ENCODE measurements around the gene CHD6.

DNA sequence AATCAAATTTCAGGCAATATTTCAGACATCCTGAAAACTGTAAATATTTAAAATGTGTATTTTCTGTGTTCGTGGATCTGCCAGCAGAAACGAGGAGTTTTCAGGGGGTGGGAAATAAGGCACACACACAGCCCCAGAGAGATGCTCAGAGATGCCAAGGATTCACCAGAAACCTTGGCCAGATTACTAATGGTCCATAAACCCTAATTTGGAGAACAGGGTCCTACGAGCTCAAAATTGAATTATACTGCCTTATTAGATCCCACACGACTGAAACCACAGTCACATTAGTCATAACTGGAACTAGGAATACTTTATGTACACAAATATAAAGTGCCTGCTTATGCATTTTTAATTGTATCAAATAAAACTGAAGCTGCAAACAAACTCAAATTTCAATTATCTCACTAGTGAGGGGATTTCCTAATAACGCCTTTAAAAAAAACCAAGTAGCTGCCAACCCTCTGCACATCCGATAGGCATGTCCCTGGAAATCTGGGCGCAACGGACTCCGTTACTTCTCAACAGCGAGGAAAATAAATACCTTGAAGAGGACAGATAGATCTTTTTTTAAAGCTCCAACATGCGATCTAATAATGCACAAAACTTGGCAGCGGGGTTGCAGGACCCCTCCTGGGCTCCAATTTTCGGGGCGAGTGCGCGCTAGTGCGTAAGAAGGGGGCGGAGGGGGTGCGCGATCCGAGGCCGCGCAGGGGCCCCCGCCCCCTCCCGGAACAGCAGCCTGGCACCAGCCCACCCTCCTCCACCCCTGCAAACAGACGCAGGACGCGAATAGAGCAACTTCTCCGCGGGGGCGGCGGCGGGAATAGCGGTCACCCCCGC lies 897 bp downstream of the CHD6 start:
- TF ChIP-seq POLR2A (IDR thresholded peaks at IDR 0.05): no peak
- TF ChIP-seq, protein P1, sequence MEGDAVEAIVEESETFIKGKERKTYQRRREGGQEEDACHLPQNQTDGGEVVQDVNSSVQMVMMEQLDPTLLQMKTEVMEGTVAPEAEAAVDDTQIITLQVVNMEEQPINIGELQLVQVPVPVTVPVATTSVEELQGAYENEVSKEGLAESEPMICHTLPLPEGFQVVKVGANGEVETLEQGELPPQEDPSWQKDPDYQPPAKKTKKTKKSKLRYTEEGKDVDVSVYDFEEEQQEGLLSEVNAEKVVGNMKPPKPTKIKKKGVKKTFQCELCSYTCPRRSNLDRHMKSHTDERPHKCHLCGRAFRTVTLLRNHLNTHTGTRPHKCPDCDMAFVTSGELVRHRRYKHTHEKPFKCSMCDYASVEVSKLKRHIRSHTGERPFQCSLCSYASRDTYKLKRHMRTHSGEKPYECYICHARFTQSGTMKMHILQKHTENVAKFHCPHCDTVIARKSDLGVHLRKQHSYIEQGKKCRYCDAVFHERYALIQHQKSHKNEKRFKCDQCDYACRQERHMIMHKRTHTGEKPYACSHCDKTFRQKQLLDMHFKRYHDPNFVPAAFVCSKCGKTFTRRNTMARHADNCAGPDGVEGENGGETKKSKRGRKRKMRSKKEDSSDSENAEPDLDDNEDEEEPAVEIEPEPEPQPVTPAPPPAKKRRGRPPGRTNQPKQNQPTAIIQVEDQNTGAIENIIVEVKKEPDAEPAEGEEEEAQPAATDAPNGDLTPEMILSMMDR (IDR thresholded peaks at IDR 0.05): no peak

All from prostate gland (tissue), 2 donors.